Measurements from ENCODE around the gene FEZF2.
A peak's percentile ranks its signal among the peaks of the same experiment; 100 is the strongest.

FEZF2 gene

GRCh38 chr3:62373215-62373614 is at the start of gene FEZF2:
Gene FEZF2 (minus strand): TSS chr3:62373550. CDS start chr3:62372868, 682 bp downstream.
- DNase-seq: no peak

GRCh38 chr3:62421207-62421606 is 47.9 kb upstream of the FEZF2 start:
- no peak for DNase-seq

- DNase-seq: no peak
Measured at GRCh38 chr3:62416144-62416543, 42.8 kb upstream of the FEZF2 start.

GRCh38 chr3:62415312-62415801 is 42.0 kb upstream of the FEZF2 start:
- DNase-seq: peak; percentile 95

- no peak for DNase-seq
Measured at GRCh38 chr3:62414786-62415185, 41.4 kb upstream of the FEZF2 start.

GRCh38 chr3:62413687-62414086 is 40.3 kb upstream of the FEZF2 start:
- DNase-seq: no peak

- no peak for DNase-seq
Measured at GRCh38 chr3:62406945-62407344, 33.6 kb upstream of the FEZF2 start.

- DNase-seq: no peak
Measured at GRCh38 chr3:62405566-62405965, 32.2 kb upstream of the FEZF2 start.

GRCh38 chr3:62405135-62405534 is 31.8 kb upstream of the FEZF2 start:
- DNase-seq: no peak

GRCh38 chr3:62404321-62404720 is 31.0 kb upstream of the FEZF2 start:
- no peak for DNase-seq

GRCh38 chr3:62403765-62404164 is 30.4 kb upstream of the FEZF2 start:
- no peak for DNase-seq

GRCh38 chr3:62392626-62393292 is 19.4 kb upstream of the FEZF2 start:
- no peak for DNase-seq

- no peak for DNase-seq
Measured at GRCh38 chr3:62387251-62387650, 13.9 kb upstream of the FEZF2 start.

- peak; percentile 42 for DNase-seq
Measured at GRCh38 chr3:62379321-62379798, 6.0 kb upstream of the FEZF2 start.

- no peak for DNase-seq
Measured at GRCh38 chr3:62378921-62379320, 5.6 kb upstream of the FEZF2 start.

GRCh38 chr3:62378311-62378789 is 5.0 kb upstream of the FEZF2 start:
- DNase-seq: no peak

- no peak for DNase-seq
Measured at GRCh38 chr3:62376906-62377877, 3.8 kb upstream of the FEZF2 start.

- DNase-seq: no peak
Measured at GRCh38 chr3:62376454-62376720, 3.0 kb upstream of the FEZF2 start.

GRCh38 chr3:62375655-62376453 is 2.5 kb upstream of the FEZF2 start:
- DNase-seq: no peak

- no peak for DNase-seq
Measured at GRCh38 chr3:62374341-62375218, 1.2 kb upstream of the FEZF2 start.

- DNase-seq: no peak
Measured at GRCh38 chr3:62373714-62374333, 474 bp upstream of the FEZF2 start.
